Mucosa of rectum (tissue), 2 donors: ENCODE measurements around the gene KCNIP3.
"Not testable (repeated sequence)": the region's sequence is repeated elsewhere in the genome, so short reads cannot be mapped to it uniquely, and the experiment has no call there.

Source experiments
- H3K27ac ChIP-seq, 2 donors: one replicate each; pipeline ENCODE4 v1.7.0; 2013; ENCODE audit warnings: inconsistent platforms in 2 of 2, low read depth in 2 of 2, low read length in 2 of 2
- H3K27me3 ChIP-seq, 2 donors: one replicate each; pipeline ENCODE4 v1.7.0; 2013; ENCODE audit warnings: low read length in 2 of 2; ENCODE audit not compliant: control insufficient read depth in 2 of 2, insufficient read depth in 2 of 2
- H3K36me3 ChIP-seq, 2 donors: one replicate each; pipeline ENCODE4 v1.7.0; 2013; ENCODE audit warnings: low read length in 2 of 2; ENCODE audit not compliant: control insufficient read depth in 2 of 2, insufficient read depth in 2 of 2
- H3K4me1 ChIP-seq, 2 donors: one replicate each; pipeline ENCODE4 v1.7.0; 2013; ENCODE audit warnings: low read length in 2 of 2, mild to moderate bottlenecking in 1 of 2; ENCODE audit not compliant: control insufficient read depth in 2 of 2, insufficient read depth in 2 of 2
- H3K4me3 ChIP-seq, 2 donors: one replicate each; pipeline ENCODE4 v1.7.0; 2013; ENCODE audit warnings: low read length in 2 of 2
- H3K9ac ChIP-seq, 2 donors: one replicate each; pipeline ENCODE4 v1.7.0; 2013; ENCODE audit warnings: low read length in 2 of 2, low read depth in 1 of 2, mild to moderate bottlenecking in 1 of 2
- H3K9me3 ChIP-seq, 2 donors: one replicate each; pipeline ENCODE4 v1.7.0; 2013; ENCODE audit warnings: low read length in 2 of 2; ENCODE audit not compliant: control insufficient read depth in 2 of 2
- donor health status: healthy.
- donor health status: Normal muscosa, but diverticular disease.

KCNIP3 gene

DNA sequence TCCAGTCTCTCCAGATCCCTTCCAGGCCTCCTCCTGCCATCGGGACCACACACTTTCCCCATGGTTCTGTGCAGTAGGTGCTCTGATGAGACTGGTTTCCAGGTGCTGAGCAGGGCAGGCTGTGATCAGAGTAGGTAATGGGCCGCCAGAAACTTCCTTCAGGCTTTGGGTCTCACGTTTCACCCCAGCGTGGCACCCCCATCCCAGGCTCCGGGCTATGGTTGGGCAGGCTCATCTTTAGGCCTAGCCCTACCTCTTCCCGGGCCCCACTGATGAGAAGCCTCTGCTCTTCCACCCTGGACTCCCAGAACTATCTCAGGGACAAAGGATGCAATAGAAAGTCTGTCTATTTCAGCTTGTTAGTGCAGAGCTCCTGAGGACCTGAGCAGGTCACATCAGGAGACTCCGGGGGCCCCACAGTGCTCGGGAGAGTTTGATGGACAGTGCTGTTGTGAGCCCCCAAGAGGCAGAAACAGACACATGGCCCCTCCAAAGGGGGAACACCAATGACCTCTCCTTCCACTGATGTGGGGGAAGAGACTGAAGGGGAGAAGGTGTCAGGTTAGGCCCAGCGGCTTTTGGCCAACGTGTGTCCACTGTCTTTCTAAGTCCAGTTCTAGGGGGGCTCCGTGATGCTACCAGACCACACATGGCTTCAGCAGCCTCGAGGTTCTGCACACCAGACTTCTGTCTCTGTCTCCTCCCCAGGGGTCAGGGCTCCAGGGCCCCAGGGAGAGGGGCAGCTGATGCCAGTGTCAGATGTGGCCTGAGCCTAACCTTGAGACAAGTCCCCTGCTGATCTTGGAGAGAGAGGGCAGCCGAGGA lies 28.7 kb upstream of the KCNIP3 start:
- H3K9me3 ChIP-seq: no peaks in the 10 kb centered on the region
- no peak overlapping the region for H3K27ac ChIP-seq
- H3K9ac ChIP-seq: no peak overlapping the region
- peaks cover under 1 to 7% of the 10 kb centered on the region in 2 donors for H3K4me1 ChIP-seq
- H3K4me3 ChIP-seq: no peak overlapping the region
- H3K27me3 ChIP-seq: no peaks in the 10 kb centered on the region
- H3K36me3 ChIP-seq: no peaks in the 10 kb centered on the region

DNA sequence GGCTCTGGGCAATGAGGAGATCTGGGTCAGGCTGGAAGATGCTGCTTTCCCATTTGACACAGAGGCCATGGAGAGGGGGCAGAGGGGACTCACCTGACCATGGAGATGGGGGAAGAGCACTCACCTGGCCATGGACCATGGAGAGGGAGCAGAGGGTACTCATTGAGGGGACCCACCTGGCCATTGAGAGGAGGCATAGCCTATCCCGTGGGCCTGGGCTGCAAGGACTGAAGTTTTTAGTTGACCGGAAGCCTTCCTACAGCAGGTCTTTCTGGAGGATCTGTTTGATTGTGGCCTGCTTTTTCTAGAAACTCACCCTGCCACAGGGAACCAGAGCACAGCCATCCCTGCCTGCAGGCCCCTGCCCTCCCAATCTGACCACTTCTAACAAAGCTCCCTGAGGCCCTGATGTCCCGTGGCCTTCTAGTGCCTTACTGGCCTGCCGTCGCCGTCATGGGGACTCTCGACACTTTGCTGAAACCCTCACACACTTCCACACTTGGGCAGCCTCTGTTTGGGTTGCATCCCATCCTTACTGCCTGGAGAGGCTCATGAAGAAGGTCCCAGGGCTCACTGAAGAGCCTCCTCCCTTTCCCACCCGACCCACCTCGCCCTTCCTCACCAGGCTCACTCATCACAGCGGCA lies 28.0 kb upstream of the KCNIP3 start:
- H3K27ac ChIP-seq: no peak overlapping the region
- H3K4me3 ChIP-seq: no peak overlapping the region
- no peak overlapping the region for H3K9ac ChIP-seq
- peaks cover 6 to 14% of the 10 kb centered on the region in 2 donors for H3K4me1 ChIP-seq
- H3K27me3 ChIP-seq: no peaks in the 10 kb centered on the region
- no peaks in the 10 kb centered on the region for H3K36me3 ChIP-seq
- no peaks in the 10 kb centered on the region for H3K9me3 ChIP-seq

DNA sequence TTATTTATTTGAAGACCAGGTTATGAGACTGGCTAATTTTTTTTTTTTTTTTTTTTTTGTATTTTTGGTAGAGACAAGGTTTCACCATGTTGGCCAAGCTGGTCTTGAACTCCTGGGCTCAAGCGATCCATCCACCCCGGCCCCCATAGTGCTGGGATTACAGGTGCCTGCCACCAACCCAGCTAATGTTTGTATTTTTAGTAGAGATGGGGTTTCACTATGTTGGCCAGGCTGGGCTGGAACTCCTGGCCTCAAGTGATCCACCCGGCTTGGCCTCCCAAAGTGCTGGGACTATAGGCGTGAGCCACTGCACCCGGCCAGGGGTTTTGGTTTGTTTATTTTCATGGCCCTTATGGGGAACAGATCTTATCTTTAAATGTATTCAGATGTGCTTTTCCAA lies 27.4 kb upstream of the KCNIP3 start:
- H3K4me3 ChIP-seq, H3K27me3 ChIP-seq, H3K9ac ChIP-seq, H3K27ac ChIP-seq, H3K9me3 ChIP-seq, H3K36me3 ChIP-seq: not testable (repeated sequence)
- H3K4me1 ChIP-seq: peaks cover 6 to 19% of the 10 kb centered on the region in 2 donors

DNA sequence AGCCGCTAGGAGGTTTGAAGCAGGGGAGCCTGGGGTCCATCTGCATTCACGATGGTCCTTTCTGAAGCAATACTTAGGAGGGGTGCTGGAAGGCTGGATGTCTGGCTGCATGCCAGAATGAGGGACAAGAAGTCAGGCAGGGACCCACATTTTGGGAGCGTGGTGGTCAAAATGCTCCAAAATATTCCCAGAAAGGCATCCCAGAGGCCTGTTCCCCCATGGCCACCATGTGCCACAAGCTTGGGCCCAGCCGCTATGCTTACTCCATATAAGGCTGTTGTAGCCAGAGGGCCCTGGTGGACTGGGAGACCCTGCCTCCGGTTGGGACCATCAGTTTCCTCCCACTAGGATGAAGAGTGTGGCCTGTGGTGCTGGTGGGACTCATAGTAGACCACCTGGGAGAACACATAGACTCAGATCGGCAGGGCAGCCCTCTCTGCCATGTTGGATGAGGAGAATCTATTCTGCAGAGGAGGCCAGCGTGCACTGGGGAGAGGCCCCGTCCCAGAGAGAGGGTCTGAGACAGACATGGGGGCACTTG lies 26.5 kb upstream of the KCNIP3 start:
- Histone ChIP-seq H3K27me3 (no peaks in the 10 kb centered on the region), H3K4me1 (peaks cover 6 to 26% of the 10 kb centered on the region in 2 donors), H3K4me3 (no peak overlapping the region), H3K9me3 (no peaks in the 10 kb centered on the region), H3K36me3 (no peaks in the 10 kb centered on the region), H3K27ac (no peak overlapping the region), H3K9ac (no peak overlapping the region)

DNA sequence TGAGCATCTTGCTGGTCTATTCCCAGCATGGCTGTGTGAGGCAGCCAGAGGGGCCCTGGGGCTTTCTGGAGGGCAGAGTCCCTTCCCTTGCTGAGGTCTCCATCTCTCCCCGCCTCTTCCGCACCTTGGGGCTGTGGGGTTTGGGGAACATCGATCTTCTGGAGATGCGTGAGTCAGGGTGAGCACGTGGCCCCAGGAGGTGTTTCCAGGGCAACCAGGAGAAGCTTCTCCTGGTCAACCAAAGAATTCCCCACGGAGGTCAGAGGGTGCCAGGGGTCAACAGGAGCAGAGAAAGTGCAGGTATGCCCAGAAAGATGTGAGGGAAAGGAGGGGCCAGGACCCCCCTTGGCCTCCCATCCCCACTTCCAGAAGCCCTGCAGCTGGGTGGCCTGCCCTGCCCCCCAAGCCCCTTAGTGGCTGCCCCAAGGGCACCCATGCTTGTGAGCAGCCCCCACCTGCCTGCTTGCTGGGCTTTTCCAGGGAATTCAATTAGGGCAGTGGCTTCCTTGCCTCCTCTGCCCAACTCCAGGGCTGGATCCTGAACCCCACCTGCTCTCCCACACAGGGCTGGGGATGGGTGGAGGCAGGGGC lies 25.7 kb upstream of the KCNIP3 start:
- Histone ChIP-seq H3K4me1 (peaks cover 13 to 34% of the 10 kb centered on the region in 2 donors), H3K9ac (no peak overlapping the region), H3K36me3 (no peaks in the 10 kb centered on the region), H3K27me3 (no peaks in the 10 kb centered on the region), H3K4me3 (no peak overlapping the region), H3K27ac (no peak overlapping the region), H3K9me3 (no peaks in the 10 kb centered on the region)

DNA sequence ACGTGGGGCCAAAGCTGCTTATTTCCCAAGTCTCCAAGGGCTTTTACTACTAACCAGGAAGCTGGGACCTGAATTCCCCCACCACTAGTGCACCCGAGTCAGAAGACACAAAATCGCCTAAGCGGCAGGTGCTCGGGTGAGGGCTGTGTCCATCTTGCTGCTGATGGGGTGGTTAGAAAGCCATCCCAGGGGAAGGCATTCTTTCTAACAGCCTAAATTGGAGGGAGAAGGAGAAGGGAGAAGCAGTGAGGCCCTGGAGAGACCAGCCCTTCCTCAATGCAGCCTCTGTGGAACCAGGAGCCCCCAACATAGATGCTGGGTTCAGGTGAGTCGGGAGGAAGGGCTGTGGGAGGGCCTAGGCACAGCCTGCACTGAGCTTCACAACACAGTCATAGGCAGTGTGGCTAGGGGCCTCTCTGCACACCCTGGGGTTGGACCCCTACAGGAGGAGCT lies 24.8 kb upstream of the KCNIP3 start:
- no peaks in the 10 kb centered on the region for H3K27me3 ChIP-seq
- H3K9ac ChIP-seq: no peak overlapping the region
- peaks cover 20 to 42% of the 10 kb centered on the region in 2 donors for H3K4me1 ChIP-seq
- no peaks in the 10 kb centered on the region for H3K36me3 ChIP-seq
- no peak overlapping the region for H3K27ac ChIP-seq
- H3K4me3 ChIP-seq: no peak overlapping the region
- H3K9me3 ChIP-seq: no peaks in the 10 kb centered on the region

DNA sequence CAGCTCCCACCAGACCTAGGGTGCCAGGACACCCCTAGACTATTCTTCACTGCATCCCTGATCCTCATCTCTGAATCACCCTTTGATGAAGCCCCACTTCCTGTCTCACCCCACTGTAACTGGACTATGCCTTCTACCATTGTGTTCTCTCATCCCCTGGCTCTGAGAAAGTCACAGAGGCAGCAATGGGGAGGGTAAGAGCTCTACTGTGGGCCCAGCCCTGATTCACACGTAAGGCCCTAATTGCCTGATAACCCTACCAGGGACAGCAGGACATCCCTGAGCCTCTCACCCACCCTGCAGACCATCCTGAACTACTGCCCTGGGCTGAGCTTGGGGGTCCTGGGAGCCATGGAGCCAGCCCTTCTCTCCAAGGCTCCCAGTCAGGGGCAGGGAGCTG lies 24.4 kb upstream of the KCNIP3 start:
- Histone ChIP-seq H3K27ac (no peak overlapping the region), H3K9ac (no peak overlapping the region), H3K9me3 (no peaks in the 10 kb centered on the region), H3K4me3 (no peak overlapping the region), H3K27me3 (no peaks in the 10 kb centered on the region), H3K36me3 (no peaks in the 10 kb centered on the region), H3K4me1 (peaks cover 24 to 46% of the 10 kb centered on the region in 2 donors)

DNA sequence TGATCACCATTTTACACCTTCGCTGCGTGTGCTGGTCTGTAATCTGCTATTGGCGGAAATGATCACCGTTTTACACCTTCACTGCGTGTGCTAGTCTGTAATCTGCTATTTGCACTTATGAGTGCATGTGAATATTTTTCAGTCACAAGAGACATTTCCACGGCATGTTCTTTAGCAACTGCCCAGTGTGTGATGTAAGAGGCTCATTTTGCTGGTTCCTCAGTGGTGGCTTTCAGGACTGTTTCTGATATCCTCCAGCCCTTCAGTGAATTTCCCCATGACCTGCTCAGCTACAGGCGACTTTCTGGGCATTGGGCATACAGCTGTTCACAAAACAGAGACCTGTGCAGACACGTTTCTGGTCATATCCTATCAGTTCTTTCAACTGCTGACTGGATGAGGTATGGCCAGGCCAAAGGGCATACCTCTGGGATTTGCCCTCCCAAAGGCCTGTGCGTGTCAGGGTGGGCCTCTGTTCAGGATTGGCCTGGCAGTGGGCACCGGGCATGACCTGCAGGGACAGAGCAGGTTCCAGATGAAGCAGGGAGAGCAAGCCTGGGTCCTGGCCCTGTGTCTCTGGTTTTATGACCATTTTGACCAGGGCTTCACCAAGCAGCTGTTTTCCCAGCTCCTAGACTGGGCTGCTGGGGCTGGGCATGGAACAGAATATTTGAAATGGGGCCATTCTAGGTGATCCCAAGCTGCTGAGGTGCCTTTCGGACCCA lies 23.4 kb upstream of the KCNIP3 start:
- peaks cover 27 to 47% of the 10 kb centered on the region in 2 donors for H3K4me1 ChIP-seq
- H3K9me3 ChIP-seq: no peaks in the 10 kb centered on the region
- no peaks in the 10 kb centered on the region for H3K27me3 ChIP-seq
- H3K4me3 ChIP-seq: peak overlapping the region in 1 of 2 donors; percentile 61
- H3K9ac ChIP-seq: peak overlapping the region; percentile 13 to 14
- peak overlapping the region; percentile 77 to 79 for H3K27ac ChIP-seq
- no peaks in the 10 kb centered on the region for H3K36me3 ChIP-seq

DNA sequence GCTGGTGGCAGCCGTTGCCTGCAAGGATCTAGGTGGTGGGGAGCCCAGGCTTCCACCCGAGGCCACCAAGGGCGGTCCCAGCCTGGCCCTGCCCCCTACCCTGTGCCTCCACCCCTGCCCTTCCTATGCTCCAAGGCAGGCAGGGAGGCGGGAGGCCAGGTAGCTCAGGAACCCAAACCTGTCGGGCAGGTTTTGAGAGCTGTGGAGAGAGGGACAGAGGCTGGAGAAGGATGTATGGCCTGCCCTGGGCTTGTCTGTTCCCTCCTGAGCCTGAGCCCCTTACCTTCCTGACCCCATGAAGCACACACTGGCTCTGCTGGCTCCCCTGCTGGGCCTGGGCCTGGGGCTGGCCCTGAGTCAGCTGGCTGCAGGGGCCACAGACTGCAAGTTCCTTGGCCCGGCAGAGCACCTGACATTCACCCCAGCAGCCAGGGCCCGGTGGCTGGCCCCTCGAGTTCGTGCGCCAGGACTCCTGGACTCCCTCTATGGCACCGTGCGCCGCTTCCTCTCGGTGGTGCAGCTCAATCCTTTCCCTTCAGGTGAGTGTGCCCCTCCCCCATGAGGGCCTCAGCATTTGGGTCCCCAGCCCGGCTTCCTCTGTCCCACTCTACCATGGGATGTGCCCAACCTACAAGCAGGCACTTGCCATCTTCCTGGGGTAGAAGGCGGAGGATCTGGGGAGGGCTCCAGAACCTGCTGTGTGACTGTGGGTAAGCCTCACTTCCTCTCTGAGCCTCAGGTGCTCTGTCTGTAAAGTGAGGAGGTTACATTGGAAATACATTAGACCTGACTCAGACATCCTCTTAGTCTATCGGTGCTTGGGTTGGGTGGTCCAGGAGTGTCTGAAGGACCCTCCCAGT lies 22.6 kb upstream of the KCNIP3 start, which contains the start of gene PROM2:
TSS of gene PROM2 (plus strand) at position 159 of the 860 bp plus-strand sequence. CDS start at position 296, 137 bp downstream.
- H3K4me1 ChIP-seq: peaks cover 27 to 47% of the 10 kb centered on the region in 2 donors

More for the DNA sequence above, 22.6 kb upstream of the KCNIP3 start, which contains the start of gene PROM2:
- Histone ChIP-seq H3K27me3 (no peaks in the 10 kb centered on the region), H3K9me3 (no peaks in the 10 kb centered on the region), H3K27ac (peak within 1 kb of the TSS; percentile 77 to 79), H3K4me3 (peak within 1 kb of the TSS; percentile 61 to 65), H3K36me3 (no peaks in the 10 kb centered on the region), H3K9ac (peak within 1 kb of the TSS; percentile 75 to 76)
